GM18858 (cell line): ENCODE results near the gene SEC24B.
"Not testable (repeated sequence)": the region's sequence is repeated elsewhere in the genome, so short reads cannot be mapped to it uniquely, and the experiment has no call there.

ENCODE experiments used
- ATAC-seq: cut with Tn5 transposase; IDR thresholded peaks from one replicate; pipeline ENCODE4 v1.9.1; 2021; ENCODE audit not compliant: unreplicated experiment

Gene SEC24B

DNA sequence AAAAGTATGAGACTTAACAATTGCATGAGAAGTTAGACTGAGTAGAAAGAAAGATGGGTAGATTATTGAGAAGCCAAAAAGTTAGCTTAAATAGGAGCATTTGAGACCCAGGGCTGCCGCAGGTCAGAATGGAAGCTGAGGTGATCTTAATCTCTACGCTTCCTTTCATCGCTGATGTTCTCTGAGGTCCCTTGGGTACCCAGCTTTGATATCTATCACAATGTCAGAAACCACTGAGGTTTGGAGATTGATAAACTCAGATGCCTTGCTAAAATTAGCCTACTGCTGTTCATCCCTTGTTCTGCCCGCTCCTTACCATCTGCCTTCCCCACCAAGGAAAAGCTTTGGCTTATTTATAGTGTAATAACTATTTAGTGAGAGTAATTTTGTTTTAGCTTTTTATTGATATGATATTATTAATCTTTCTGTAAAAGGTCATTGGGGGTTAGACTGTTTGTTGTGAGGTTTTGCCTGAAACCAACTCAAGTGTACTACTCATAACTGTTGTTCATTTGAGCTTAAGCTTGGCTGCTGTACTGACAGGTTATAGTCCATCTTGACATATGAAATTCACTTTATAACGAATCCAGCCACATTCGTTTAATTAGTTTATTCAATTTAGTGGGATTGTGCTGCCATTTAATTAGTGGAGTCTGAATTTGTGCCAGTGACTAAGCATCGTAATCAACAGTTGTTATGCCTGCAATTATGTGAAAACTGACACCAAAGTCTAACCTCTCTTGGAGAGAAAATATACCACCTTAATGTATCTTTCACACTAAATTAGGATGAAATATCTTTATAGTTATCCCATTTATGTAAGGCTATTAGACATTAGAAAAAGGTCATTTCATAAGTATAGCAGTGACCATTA, 141.6 kb downstream of the SEC24B start:
- no peak for ATAC-seq

DNA sequence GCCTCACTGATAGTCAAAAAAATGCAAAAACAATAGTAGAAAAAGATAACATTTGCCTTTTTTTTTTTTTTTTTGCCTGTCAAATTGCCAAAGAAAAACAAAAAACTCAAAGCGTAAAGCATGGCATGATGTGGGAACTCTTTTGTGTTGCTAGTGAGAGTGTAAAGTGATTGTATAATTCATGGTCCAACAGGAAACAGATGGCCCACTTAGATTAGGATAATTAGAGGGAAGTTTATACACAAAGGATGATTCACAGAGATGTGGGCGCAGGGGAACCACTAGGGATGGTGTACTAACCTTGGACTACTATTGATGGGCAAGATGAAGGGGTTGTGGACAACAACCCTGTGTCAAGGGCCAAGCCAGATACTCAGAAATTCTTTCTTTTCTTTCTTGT, 142.8 kb downstream of the SEC24B start:
- ATAC-seq = no peak

DNA sequence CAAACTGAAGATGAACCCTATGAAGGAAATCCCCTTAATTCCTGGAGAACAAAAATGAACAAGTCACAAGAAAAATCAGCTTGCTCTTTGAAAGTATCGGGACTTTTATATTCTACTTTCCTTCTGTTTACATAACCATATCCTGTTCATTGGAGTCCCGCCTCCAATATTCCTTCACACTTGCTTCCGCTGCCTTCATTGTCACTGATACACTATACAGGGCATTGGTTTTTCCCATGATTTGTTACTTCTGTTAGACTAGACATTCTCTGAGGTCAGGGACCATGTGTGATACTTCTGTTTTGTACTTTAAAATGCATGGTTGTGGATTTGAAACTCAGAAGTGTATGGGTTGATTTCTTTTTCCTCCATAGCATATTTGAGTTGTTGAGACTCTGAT, 145.2 kb downstream of the SEC24B start:
- ATAC-seq = no peak

GRCh38 chr4:109579997-109580396, 146.4 kb downstream of the SEC24B start:
- not testable (repeated sequence) for ATAC-seq

GRCh38 chr4:109588176-109588575, 154.6 kb downstream of the SEC24B start:
- ATAC-seq = peak; percentile 96

- ATAC-seq = no peak
These were observed 155.5 kb downstream of the SEC24B start for GRCh38 chr4:109589119-109589518.

DNA sequence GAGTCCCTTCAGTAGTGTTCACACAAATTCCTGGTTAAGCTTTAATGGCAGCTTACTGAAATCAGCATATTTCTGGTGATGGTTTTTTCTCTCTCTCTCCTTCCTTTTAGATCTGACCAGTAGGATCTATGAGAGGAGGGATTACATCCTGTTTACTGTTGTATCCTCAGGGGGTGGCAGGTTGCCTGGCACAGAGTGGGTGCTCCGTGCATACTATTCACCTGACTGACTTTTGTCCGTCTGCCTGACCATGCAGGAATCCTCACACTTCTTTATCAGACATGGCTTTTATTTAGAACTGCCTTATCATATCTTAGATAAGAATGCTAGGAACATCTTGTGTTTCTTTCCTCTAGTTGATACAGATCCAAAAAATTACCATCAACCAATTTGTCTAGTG, 156.0 kb downstream of the SEC24B start:
- no peak for ATAC-seq
